PC-9 (cell line): ENCODE measurements around the gene NBEAL2. TPM values are rescaled to one million over a fixed set of nuclear protein-coding genes. Genes with fewer than 3 reads are reported as not detected.

ENCODE experiments used
- BruUV-seq: library from RNA; stranded (reverse); fragments of 400-500 nt; replicated peaks from 2 replicates; lab custom pipeline; 2021; lab: Mats Ljungman, UMichigan
- CTCF ChIA-PET: fragments of 300-600 bp; sonication (Branson Sonifier 250); formaldehyde crosslinking; loops from one replicate; lab custom pipeline; 2022; ENCODE audit warnings: antibody characterized with exemption; lab: Charles Lee
- POLR2A ChIA-PET: fragments of 300-600 bp; sonication (Branson Sonifier 250); formaldehyde crosslinking; loops from one replicate; lab custom pipeline; 2022; ENCODE audit warnings: antibody characterized with exemption; ENCODE audit not compliant: unreplicated experiment; lab: Charles Lee
- DNase-seq, 2 experiments: peaks; one replicate each; pipeline versions ENCODE4 v3.0.0 to v3.0.0-alpha.2; 2015 to 2022; ENCODE audit warnings: mixed read lengths in 1 of 2
- H2AFZ ChIP-seq: fragments of 200-600 bp; sonication (generic); 2 replicates; pipeline ENCODE4 v1.8.1; 2017; ENCODE audit warnings: antibody characterized with exemption
- H3F3A ChIP-seq: fragments of 200-600 bp; sonication (generic); 2 replicates; pipeline ENCODE4 v1.8.1; 2017; ENCODE audit warnings: antibody characterized with exemption, mild to moderate bottlenecking, low read depth; ENCODE audit not compliant: insufficient read depth
- H3K27ac ChIP-seq: fragments of 200-600 bp; sonication (generic); 2 replicates; pipeline ENCODE4 v1.6.1; 2016; ENCODE audit warnings: mixed run types
- H3K27me3 ChIP-seq: fragments of 200-600 bp; sonication (generic); 2 replicates; pipeline ENCODE4 v1.6.1; 2016; ENCODE audit warnings: low read depth, mixed run types; ENCODE audit not compliant: insufficient read depth
- H3K36me3 ChIP-seq: fragments of 200-600 bp; sonication (generic); 2 replicates; pipeline ENCODE4 v1.6.1; 2016; ENCODE audit warnings: low read depth, mixed run types
- H3K4me1 ChIP-seq: fragments of 200-600 bp; sonication (generic); replicated peaks from 2 replicates; pipeline ENCODE4 v1.6.1; 2016; ENCODE audit warnings: mixed run types; ENCODE audit not compliant: insufficient read depth
- H3K4me2 ChIP-seq: fragments of 200-600 bp; sonication (generic); 2 replicates; pipeline ENCODE4 v1.6.1; 2017; ENCODE audit warnings: mixed run types
- H3K4me3 ChIP-seq: fragments of 200-600 bp; sonication (generic); 2 replicates; pipeline ENCODE4 v1.6.1; 2016; ENCODE audit warnings: mixed run types
- H3K79me2 ChIP-seq: fragments of 200-600 bp; sonication (generic); 2 replicates; pipeline ENCODE4 v1.6.1; 2017; ENCODE audit warnings: low read depth, mixed run types
- H3K9me2 ChIP-seq: fragments of 200-600 bp; sonication (generic); 2 replicates; pipeline ENCODE4 v1.8.1; 2017; ENCODE audit warnings: mild to moderate bottlenecking; ENCODE audit not compliant: insufficient read depth
- H3K9me3 ChIP-seq: fragments of 200-600 bp; sonication (generic); 2 replicates; pipeline ENCODE4 v1.8.1; 2016; ENCODE audit warnings: low read depth; ENCODE audit not compliant: insufficient read depth
- H4K20me1 ChIP-seq: fragments of 200-600 bp; sonication (generic); 2 replicates; pipeline ENCODE4 v1.8.1; 2017; ENCODE audit not compliant: insufficient read depth
- CTCF ChIP-seq: fragments of 200-600 bp; sonication (generic); conservative IDR thresholded peaks from 2 replicates; pipeline ENCODE4 v1.6.1; 2017; ENCODE audit warnings: mixed run types, antibody characterized with exemption, mild to moderate bottlenecking, moderate library complexity
- EZH2 ChIP-seq: fragments of 200-600 bp; sonication (generic); IDR thresholded peaks from 2 replicates; pipeline ENCODE4 v1.8.0; 2017; ENCODE audit warnings: antibody characterized with exemption, low read depth
- intact Hi-C: fragments of 100-400 bp; cut with micrococcal nuclease; formaldehyde crosslinking; loops from one replicate; pipeline ENCODE4 v1.10.0; 2022; ENCODE audit not compliant: unreplicated experiment
- total RNA-seq: library from RNA; stranded (reverse); gene quantifications from 2 replicates; pipeline ENCODE4 v1.2.3, GENCODE V29; 2021

The NBEAL2 gene
- total RNA-seq, 1 experiment from 2014 or later: 81.0 TPM

- ChIA-PET POLR2A (no interaction called here), CTCF (no interaction called here)
- H3K79me2 ChIP-seq: no peaks in the 10 kb centered on the region
- BruUV-seq: no TSS peak
- no peak overlapping the region for H3K4me2 ChIP-seq
- H3K9me2 ChIP-seq: no peaks in the 10 kb centered on the region
- no peaks in the 10 kb centered on the region for H3K27me3 ChIP-seq
- TF ChIP-seq EZH2 (no peak), CTCF (no peak)
- H3K36me3 ChIP-seq: no peaks in the 10 kb centered on the region
- DNase-seq: no peak
- no peaks in the 10 kb centered on the region for H3K4me1 ChIP-seq
- H3K4me3 ChIP-seq: no peak overlapping the region
- no peaks in the 10 kb centered on the region for H3K9me3 ChIP-seq
- H4K20me1 ChIP-seq: no peaks in the 10 kb centered on the region
- H2AFZ ChIP-seq: no peak overlapping the region
- intact Hi-C loops: no loop called here
- H3F3A ChIP-seq: no peaks in the 10 kb centered on the region; the same call in 1 of the 2 replicates
- no peak overlapping the region for H3K27ac ChIP-seq
Observed at GRCh38 chr3:46992231-46992630, 12.8 kb downstream of the NBEAL2 start.

GRCh38 chr3:46993292-46993691 is 13.8 kb downstream of the NBEAL2 start:
- Histone ChIP-seq H4K20me1 (no peaks in the 10 kb centered on the region), H3K9me3 (no peaks in the 10 kb centered on the region), H3K4me2 (no peak overlapping the region), H3K79me2 (no peaks in the 10 kb centered on the region), H3K4me3 (no peak overlapping the region), H2AFZ (no peak overlapping the region), H3K4me1 (no peaks in the 10 kb centered on the region), H3K36me3 (no peaks in the 10 kb centered on the region), H3K27ac (no peak overlapping the region), H3F3A (no peaks in the 10 kb centered on the region), H3K9me2 (no peaks in the 10 kb centered on the region), H3K27me3 (no peaks in the 10 kb centered on the region)
- no peak for TF ChIP-seq CTCF
- TF ChIP-seq EZH2: no peak
- no TSS peak for BruUV-seq
- POLR2A ChIA-PET: no interaction called here
- CTCF ChIA-PET: no interaction called here
- peak in 1 of 2 experiments; percentile 15 for DNase-seq
- intact Hi-C loops: no loop called here

DNA sequence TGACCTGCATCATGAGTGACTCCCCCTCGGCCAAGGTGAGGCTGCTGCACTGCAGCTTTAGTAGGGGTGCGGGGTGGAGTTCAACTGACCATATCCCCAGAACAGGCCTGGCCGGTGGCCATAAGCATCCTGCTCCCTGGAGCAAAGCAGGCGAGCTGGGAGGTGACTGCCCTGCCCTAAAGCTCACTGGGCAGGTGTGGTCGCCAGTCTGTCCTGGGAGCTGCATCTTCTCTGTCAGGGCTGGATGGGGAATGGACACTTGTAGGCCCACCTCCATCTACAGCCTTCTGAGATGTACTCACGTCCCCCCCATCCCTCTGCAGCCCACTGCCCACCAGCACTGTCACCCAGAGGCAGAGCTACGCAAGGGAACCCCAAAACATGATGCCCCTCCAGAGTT is 14.5 kb downstream of the NBEAL2 start:
- Histone ChIP-seq H3K36me3 (no peaks in the 10 kb centered on the region), H3K4me2 (no peak overlapping the region), H2AFZ (no peak overlapping the region), H3K79me2 (no peaks in the 10 kb centered on the region), H3F3A (no peaks in the 10 kb centered on the region), H4K20me1 (no peaks in the 10 kb centered on the region), H3K9me2 (no peaks in the 10 kb centered on the region), H3K27me3 (no peaks in the 10 kb centered on the region), H3K9me3 (no peaks in the 10 kb centered on the region), H3K4me1 (no peaks in the 10 kb centered on the region), H3K27ac (no peak overlapping the region), H3K4me3 (no peak overlapping the region)
- ChIA-PET POLR2A (no interaction called here), CTCF (no interaction called here)
- TF ChIP-seq EZH2 (no peak), CTCF (no peak)
- intact Hi-C loops: no loop called here
- no peak for DNase-seq
- no TSS peak for BruUV-seq
